ENCODE results near the gene KIF26B.
"Not testable (repeated sequence)": the region's sequence is repeated elsewhere in the genome, so short reads cannot be mapped to it uniquely, and the experiment has no call there.

The KIF26B gene

DNA sequence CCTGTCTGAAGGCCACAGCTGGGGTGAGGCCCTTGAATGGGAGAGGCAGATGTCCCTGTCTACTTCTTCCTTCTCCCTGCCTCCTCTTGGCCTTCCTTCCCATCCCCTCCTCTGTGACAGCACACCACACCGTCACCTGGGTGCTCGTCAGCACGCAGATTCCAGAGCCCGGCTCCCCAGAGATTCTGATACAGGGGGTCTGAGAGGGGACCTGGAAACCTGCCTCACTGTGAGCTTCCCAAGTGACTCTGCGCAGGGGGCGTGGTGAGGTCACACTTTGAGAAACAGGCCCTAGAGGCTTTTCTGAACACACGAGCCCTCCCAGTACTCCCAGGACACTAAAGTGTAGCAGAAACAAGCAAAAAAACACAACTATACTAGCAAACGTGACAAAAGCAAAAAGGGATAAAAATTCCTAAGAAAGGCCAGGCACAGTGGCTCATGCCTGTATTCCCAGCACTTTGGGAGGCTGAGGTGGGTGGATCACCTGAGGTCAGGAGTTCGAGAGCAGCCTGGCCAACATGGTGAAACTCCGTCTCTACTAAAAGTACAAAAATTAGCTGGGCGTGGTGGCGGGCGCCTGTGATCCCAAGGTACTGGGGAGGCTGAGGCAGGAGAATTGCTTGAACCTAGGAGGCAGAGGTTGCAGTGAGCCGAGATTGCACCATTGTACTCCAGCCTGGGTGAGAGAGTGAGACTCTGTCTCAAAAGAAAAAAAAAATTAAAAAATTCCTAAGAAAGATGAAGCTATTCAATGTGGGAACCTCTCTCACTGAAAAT is 201.3 kb downstream of the KIF26B start:
- DNase-seq (ENCODE audit: low read depth, low spot score), result not testable (repeated sequence)

DNA sequence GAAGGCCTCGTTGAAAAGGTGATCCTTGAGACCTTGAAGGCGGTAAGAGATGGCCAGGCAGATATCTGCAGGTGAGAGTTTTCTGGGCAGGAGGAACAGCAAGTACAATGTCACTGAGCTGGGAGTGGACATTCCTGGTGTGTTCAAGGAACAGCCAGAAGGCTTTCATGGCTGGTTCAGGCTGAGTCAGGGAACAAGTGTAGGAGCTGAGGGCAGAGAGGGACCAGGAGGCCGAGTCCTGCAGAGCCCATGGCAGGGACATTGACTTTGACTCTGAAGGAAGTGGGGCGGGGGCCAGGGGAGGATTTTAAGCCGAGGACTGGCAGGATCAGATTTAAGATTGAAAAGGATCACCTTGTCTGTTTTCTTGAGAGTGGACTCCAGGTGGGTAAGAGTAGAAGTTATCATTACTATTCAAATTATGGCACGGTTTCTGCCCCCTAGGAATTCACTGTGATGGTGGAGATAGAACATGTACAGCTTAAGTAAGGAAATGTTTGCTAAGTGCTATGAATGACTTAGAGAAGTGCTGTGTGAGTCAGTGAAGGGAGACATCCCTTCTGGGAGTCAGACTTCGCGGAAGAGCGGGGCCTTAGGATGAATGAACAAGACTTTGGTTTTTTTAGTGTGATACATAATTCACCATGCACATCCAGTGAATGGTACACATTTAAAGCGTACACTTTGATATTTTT is 202.3 kb downstream of the KIF26B start:
- no peak for DNase-seq (ENCODE audit: low read depth, low spot score)

DNA sequence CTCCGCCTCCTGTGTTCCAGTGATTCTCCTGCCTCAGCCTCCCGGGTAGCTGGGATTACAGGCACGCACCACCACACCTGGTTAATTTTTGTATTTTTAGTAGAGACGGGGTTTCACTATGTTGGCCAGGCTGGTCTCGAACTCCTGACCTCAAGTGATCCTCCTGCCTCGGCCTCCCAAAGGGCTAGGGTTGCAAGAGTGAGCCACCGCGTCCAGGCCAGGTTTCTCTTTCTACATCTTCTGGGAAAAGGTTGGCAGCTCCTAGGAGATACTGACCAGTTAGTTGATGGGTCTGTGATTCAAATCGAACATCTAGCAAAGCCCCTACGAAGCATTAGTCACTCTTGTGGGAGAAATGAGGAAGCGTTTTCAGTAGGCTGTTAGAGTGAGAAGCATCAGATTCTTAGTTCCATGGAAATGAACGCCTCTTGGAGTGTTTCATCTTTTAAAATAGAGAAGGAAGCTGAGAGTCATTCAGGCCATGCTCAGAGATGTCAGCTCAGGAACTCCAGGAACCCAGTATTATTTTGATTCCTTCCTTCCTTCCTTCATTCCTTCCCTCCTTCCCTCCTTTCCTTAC is 204.4 kb downstream of the KIF26B start:
- DNase-seq (ENCODE audit: low read depth, low spot score), result not testable (repeated sequence)

DNA sequence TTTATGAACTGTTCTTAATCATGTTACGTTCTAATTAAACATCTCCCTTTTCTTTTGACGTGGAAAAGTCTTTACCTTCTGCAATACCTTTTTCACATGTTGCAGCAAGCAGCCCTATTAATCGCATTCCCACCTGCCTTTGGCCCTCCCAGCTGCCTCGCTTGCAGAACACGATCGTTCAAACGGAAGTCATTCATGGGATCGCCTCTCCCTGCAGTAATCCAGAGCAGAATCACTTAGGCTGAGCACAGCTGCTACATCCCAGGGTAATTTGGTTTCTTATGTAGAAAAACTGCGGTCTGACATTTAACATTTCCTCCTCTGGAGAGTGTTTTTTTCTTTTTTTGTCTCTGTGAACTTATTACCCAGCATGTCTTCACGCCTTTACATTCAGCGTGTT is 206.3 kb downstream of the KIF26B start:
- DNase-seq (ENCODE audit: low read depth, low spot score), result no peak

DNA sequence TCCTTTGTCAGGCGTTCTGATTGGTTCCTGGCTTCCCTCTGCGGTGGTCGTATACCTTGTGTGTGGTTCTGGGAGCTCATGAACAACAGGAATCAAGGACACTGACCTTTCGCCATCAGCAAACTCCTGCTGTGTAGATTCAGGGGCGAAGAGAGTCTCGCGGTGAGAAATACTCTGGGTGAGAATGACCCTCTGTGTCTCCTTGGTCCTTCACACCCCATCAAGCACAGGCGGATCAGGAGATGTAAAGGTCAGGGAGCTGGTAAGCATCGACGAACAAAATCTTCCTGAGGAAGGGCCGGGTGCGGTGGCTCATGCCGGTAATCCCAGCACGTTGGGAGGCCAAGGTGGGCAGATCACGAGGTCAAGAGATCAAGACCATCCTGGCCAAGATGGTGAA is 207.2 kb downstream of the KIF26B start:
- no peak for DNase-seq (ENCODE audit: low read depth, low spot score)

DNA sequence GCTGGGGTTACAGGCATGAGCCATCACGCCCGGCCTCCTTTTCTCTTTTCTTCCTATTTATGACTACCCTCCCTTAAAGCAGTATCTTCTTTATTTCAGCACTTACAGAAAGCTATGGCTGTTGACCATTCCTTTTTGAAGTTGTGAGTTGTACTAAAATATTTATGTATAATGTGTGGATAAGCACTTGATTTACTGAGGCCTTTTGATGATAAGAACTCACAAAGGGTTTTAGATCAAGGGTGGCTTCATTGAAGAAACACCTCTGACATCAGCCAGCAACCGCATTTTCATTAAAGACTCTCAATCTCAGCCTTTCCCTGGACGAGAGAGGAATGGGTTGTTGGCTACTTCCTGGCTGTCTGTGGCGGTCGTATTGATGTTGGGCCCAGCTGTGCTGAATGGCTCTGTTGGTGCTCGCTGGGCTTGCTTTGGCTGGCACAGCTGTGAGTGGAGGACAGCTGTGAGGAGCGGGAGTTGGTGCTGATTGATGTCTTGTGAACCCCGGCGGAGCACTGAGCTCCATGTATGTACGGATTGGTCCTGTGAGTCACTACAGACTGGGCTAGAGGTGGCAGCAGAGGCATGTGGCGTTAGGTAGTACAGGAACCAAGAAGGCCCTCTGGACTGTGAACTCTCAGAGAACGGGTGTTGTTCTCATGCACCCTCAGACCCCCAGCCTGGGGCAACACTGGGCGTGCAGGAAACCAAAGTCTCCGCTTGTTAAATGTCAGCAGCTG is 208.8 kb downstream of the KIF26B start:
- no peak for DNase-seq (ENCODE audit: low read depth, low spot score)

DNA sequence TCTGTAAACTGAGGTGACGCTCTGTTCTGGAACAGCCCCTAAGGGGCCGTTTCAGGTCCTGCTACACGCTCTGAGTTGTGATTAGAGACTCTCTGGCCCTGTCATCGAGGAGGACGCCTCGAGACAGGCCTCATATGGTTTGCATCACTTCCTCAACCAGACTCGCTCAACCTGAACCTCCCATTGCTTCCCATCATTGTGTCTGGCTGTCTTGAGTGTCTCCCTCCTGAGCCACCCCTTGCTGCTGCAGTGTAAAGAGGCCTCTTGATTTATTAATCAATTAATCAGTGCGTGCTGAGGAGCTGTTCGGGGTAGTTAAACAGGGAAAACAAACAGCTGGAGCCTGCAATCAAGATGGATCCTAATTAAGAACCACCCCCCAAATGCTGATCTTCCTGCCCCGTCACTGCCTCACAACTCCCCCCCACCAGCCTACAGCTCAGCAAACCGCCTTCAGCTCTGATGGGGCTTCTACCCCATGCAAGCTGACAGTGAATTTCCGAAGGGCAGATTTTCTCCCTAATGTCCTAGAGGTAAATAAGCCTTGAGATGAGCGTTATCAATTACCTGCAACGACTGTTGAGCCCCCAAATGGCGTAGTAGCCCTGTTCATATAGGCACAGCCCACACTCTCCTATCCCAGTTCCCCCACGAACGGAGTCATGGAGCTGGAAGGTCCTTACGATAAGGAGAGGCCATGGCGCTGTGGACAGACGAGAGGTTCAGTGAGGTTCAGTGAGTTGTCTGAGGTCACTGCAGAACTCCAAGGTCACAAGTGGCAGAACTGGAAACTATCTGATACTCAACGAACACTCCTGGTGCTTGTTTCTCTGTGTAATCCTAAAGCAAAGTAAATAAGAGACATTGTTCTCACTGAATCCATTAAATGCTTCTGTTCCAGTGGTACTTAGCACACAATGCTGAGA is 210.6 kb downstream of the KIF26B start:
- no peak for DNase-seq (ENCODE audit: low read depth, low spot score)

GRCh38 chr1:245366886-245367285 is 212.1 kb downstream of the KIF26B start:
- no peak for DNase-seq (ENCODE audit: low read depth, low spot score)

DNA sequence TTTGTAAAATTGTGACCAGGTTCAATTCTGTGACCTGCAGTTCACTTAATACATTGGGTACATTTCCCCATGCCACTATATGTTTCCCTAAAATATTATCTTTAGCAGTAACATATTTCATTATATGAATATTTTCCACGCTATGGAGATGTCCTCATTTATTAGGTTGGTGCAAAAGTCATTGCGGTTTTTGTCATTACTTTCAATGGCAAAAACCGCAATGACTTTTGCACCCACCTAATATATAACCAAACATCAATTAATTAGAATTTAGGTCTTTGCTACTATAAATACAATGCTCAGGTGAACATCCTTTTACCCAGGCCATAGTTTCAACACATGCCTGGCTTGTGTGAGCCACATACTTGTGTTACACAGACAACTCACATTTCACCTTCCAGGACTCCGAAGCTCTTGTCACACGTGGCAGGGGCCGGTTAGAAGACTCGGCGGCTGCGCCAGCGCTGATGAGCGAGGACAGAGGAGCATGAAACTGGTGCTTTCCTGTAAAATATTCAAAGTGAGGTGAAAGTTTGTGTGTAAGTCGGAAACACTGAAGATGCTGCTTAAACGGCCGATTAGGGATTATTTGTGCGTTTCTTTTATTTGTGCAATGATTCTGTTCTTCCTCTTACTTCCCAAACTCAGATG is 215.5 kb downstream of the KIF26B start:
- no peak for DNase-seq (ENCODE audit: low read depth, low spot score)

DNA sequence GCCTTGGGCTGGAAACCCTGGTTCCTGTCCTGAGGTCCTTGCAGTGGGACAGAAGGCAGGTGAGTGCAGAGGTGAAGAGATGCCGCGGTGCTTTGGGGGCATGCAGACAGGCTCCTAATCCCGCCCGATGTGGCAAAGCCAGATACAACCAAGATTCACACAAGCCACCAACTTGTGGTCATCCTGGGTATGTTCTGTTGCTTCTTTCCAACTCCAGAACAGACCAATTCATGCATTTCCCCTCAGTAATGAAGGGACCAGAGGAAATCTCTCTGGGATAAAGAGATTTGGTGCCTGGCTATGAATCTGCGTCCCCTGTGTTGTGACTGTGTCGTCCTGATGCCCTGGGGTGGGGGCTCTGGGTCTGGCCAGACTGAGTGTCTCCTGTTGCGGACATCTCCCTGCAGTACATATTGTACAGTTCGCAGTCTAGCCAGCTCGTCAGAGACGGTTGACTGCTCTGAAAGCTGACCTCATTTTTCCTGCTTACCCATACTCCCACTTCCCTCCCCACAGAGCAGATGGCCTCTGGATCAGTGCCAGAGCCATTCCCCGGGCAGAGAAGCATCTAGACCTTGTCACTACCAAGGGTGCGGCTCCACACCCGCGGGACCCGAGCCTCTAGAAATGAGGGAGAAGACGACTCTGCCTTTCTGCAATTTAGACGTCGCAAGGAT is 216.3 kb downstream of the KIF26B start:
- DNase-seq (ENCODE audit: low read depth, low spot score), result no peak

DNA sequence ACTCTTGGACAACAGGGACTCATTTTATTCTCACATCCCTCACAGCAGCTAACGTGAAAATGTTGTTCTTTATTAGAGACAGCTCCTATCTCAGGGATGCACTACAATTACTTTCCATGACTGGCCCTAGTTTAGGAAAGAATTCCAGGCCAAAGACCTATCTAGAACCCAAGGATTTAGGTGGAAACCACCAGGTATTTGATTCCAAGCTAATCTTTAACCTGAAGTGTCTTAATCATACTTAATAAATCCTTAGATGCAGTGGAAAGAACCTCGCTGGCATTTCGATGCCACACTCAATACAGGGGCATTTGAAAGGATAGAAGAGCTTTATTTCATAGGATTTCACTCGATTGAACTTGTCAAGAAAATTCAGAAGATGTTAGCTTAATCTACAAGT is 218.3 kb downstream of the KIF26B start:
- no peak for DNase-seq (ENCODE audit: low read depth, low spot score)

DNA sequence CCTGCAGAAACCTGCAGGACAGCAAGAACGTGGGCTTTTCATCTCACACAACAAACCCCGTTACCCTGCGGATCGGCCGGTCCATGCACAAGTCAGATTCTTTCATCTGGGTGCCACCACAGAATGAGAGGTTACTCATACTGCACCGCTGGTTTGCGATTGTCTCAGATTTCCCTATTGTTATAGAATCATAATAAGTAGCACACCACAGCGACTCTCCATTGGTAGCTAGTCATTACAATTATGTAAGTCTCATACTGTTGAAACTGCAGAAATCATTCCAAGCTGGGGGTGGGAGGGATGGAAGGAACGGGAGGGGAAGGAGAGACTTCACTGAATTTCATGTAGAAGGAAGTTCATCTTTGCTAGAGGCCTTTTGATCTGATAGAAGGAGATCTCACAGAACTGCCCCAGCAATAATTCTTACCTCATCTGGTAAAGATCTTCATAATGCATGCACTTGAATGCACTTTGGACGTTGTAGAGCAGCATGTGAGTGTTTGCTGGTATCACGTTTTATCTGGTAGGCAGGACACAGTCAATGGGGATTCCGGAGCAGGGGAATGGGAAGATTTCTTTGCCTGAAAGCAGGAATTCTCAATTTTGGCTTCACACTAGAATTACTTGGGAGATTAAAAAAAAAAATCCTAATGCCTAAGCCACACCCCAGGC is 221.1 kb downstream of the KIF26B start:
- DNase-seq (ENCODE audit: low read depth, low spot score), result no peak

DNA sequence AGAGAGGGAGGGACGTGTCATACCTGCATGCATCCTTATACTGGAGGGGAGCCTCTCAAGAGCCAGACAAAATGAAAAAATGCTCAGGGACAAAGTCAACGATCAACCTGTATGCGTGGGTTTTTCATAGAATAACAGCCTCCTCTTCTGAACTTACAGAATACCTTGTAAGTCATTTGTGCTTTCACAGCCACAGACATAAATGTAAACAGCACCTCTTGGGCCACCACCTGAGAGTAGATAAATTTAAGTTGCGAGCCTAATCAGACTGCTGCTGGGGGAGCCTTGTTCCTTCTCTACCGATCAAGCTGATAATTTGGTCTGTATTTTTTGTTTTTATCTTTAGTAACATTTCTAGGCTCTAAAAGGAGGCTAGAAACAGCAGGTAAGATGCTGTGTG is 223.1 kb downstream of the KIF26B start:
- DNase-seq (ENCODE audit: low read depth, low spot score), result no peak

DNA sequence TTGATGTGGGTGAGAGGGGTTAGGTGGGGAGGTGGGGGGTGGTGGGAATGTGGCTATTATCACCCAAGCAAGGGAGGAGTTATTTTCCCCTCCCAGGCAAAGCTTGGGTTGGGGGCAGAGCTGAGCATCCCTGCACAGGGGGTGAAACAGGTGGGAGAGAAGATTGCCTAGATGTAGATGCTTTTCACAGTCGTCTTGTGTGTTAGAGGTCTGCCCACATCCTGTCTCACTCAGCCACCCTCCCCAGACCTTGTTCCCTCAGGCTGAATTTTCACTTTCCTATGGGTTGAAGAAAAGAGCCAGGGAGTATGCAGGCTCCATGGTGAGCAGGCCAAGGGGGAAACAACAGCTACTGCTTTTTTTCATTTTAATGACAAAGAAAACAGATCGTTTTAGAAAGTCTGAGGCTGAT is 223.5 kb downstream of the KIF26B start:
- DNase-seq (ENCODE audit: low read depth, low spot score), result no peak

DNA sequence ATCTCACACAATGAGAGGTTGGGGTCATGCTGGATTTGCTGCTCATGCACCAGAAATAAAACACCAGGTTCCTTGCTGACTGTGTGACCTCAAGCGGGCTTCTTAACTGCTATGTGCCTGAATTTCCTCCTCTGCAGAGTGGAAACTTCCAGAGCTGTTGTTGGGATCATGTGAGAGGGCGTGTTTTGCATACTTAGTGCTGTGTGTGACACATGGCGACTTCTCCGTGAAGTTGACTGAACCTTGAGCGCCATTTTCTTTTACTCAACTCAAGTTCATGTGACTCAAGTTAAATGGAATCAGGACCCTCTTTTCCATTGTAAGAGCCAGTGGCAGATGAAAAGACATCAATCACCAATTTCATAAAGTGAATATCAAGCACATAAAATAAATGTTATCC is 224.0 kb downstream of the KIF26B start:
- DNase-seq (ENCODE audit: low read depth, low spot score), result no peak

DNA sequence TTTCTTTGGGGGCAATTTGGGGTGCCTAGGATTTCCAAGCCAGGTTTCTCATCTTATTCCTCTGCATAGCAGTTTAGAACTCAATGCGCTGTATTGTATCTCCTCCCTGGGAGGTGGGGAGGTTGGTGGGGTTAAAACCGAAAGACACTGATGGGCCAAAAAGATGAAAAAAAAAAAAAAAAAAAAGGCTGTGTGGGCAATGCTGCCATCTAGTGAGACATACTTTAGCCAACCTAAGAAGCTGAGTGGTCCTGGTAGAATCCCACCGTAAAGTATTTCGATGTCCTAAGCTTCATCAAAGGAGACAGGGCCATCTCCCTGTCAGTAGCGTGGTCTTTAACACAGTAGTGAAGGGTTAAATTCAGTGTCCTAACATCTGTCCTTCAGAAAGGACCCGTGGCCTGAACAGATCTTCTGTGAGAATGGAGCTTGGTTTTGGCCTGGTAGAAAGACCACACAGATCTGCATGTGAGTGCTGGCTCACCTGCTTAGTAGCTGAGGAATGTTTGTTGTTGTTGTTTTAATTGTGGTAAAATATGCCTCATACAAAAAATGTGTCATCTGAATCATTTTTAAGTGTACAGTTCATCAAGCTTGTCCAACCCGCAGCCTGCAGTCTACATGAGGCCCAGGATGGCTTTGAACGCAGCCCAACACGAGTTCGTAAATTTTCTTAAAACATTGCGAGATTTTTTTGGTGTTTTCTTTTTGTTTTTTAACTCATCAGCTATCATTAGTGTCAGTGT is 226.2 kb downstream of the KIF26B start:
- no peak for DNase-seq (ENCODE audit: low read depth, low spot score)

DNA sequence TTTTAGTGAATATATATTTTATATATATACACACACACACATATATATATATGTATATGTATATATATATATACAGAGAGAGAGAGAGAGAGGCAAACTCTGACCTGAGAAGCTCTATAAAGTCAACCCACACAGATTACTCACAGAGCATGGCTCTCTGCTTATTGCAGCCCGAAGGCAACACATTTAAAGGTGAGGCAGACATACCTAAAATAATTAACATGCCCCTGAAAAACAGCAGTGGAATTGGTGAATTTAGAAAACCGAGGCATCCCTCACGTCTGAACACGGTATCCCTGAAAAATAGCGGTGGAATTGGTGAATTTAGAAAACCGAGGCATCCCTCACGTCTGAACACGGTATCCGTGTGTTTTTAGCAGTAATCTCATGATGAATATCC is 228.2 kb downstream of the KIF26B start:
- no peak for DNase-seq (ENCODE audit: low read depth, low spot score)

GRCh38 chr1:245383396-245384330 is 228.9 kb downstream of the KIF26B start:
- DNase-seq (ENCODE audit: low read depth, low spot score), result no peak
